IgD-negative memory B cell (primary cell): ENCODE results near the gene FAM81A. TPM values are rescaled to one million over a fixed set of nuclear protein-coding genes. Genes with fewer than 3 reads are reported as not detected.

Source experiments
- polyA plus RNA-seq: library from polyadenylated mRNA; unstranded; fragments of 300-500 nt; fragmentation: Illumina TruSeq; gene quantifications from one replicate; pipeline ENCODE4 v1.2.3, GENCODE V29; 2021

The FAM81A gene
- polyA plus RNA-seq, 1 donor from 2014 or later = 0.26 TPM

Other genes with a start within 250 kb of the FAM81A start
- gene LDHAL6B, start 231.3 kb upstream of the FAM81A start, polyA plus RNA-seq = not detected
- 27.4 TPM for gene MYO1E, start 65.3 kb upstream of the FAM81A start, polyA plus RNA-seq
- gene GCNT3, start 173.6 kb downstream of the FAM81A start, polyA plus RNA-seq = not detected
- gene GTF2A2, start 219.3 kb downstream of the FAM81A start, polyA plus RNA-seq = 127 TPM